GM23248 (cell line): ENCODE results near the gene LRRC3.

ENCODE experiments used
- EZH2 ChIP-seq: fragments of 200-600 bp; sonication (generic); IDR thresholded peaks from 2 replicates; pipeline ENCODE4 v1.6.1; 2018; ENCODE audit warnings: antibody characterized with exemption, mild to moderate bottlenecking; ENCODE audit not compliant: insufficient read depth, poor library complexity, severe bottlenecking
- EZH2phosphoT487 ChIP-seq: fragments of 200-600 bp; sonication (generic); IDR thresholded peaks from 2 replicates; pipeline ENCODE4 v1.6.1; 2018; ENCODE audit warnings: antibody characterized with exemption, moderate library complexity, mild to moderate bottlenecking, low read depth; ENCODE audit not compliant: insufficient read depth

GRCh38 chr21:44499631-44500030 lies 44.3 kb downstream of the LRRC3 start:
- no peak for TF ChIP-seq EZH2
- no peak for TF ChIP-seq EZH2phosphoT487
